ENCODE measurements around the gene SVOPL.
"Not testable (repeated sequence)": the region's sequence is repeated elsewhere in the genome, so short reads cannot be mapped to it uniquely, and the experiment has no call there.

The SVOPL gene

GRCh38 chr7:138690495-138690894 is 10.7 kb downstream of the SVOPL start:
- Histone ChIP-seq H3K4me2 (ENCODE audit: low read length) (no peak overlapping the region), H2BK5ac (ENCODE audit: low read depth, low read length, poor library complexity) (no peak overlapping the region), H3K79me1 (ENCODE audit: low read length) (no peaks in the 10 kb centered on the region), H4K8ac (ENCODE audit: low read depth, low read length) (no peak overlapping the region), H3K4ac (ENCODE audit: low read depth, low read length) (no peak overlapping the region), H2BK120ac (ENCODE audit: insufficient read depth, low read length, poor library complexity) (no peak overlapping the region), H2BK12ac (ENCODE audit: low read length) (no peak overlapping the region), H3K27ac (ENCODE audit: low read depth, low read length) (no peak overlapping the region), H2AK5ac (ENCODE audit: low read length) (no peak overlapping the region), H4K12ac (ENCODE audit: low read depth, low read length) (no peak overlapping the region), H3K14ac (ENCODE audit: low read length) (no peak overlapping the region), H3K4me1 (ENCODE audit: control insufficient read depth in 1 of 2, insufficient read depth in 2 of 2, low read length in 2 of 2) (no peaks in the 10 kb centered on the region), H3K23ac (ENCODE audit: low read length) (no peak overlapping the region), H3K18ac (ENCODE audit: low read length) (no peak overlapping the region), H4K91ac (ENCODE audit: low read depth, low read length) (no peak overlapping the region), H3K4me3 (ENCODE audit: low read depth, low read length) (no peak overlapping the region), H3K27me3 (ENCODE audit: insufficient read depth, low read length) (no peaks in the 10 kb centered on the region), H3K36me3 (ENCODE audit: control insufficient read depth in 1 of 2, insufficient read depth in 2 of 2, low read length in 2 of 2) (no peaks in the 10 kb centered on the region), H3K9ac (ENCODE audit: low read length) (no peak overlapping the region), H3K79me2 (ENCODE audit: control insufficient read depth, insufficient read depth, low read length, poor library complexity) (no peaks in the 10 kb centered on the region), H3K9me3 (ENCODE audit: insufficient read depth, low read depth, low read length) (no peaks in the 10 kb centered on the region), H2AFZ (ENCODE audit: insufficient read depth, low read length, poor library complexity) (no peak overlapping the region)
- no CpG with 5 or more reads among the region's 2 CpGs for WGBS (ENCODE audit: extremely low coverage, insufficient coverage, insufficient read length)
- peak in 1 of 2 donors; percentile 43 for DNase-seq

- H4K8ac ChIP-seq (ENCODE audit: low read depth, low read length), result not testable (repeated sequence)
Measured at GRCh38 chr7:138688037-138688436, 13.1 kb downstream of the SVOPL start.

GRCh38 chr7:138684340-138684739 is 16.8 kb downstream of the SVOPL start:
- no peak overlapping the region for H4K8ac ChIP-seq (ENCODE audit: low read depth, low read length)
- no peak for DNase-seq
- no peaks in the 10 kb centered on the region for H3K27me3 ChIP-seq (ENCODE audit: insufficient read depth, low read length)
- H3K79me2 ChIP-seq (ENCODE audit: control insufficient read depth, insufficient read depth, low read length, poor library complexity), result no peaks in the 10 kb centered on the region
- H3K4me3 ChIP-seq (ENCODE audit: low read depth, low read length), result no peak overlapping the region
- H3K4ac ChIP-seq (ENCODE audit: low read depth, low read length), result no peak overlapping the region
- no peak overlapping the region for H3K9ac ChIP-seq (ENCODE audit: low read length)
- H3K9me3 ChIP-seq (ENCODE audit: insufficient read depth, low read depth, low read length), result no peaks in the 10 kb centered on the region
- no peak overlapping the region for H2AFZ ChIP-seq (ENCODE audit: insufficient read depth, low read length, poor library complexity)
- no peak overlapping the region for H3K14ac ChIP-seq (ENCODE audit: low read length)
- no peak overlapping the region for H2AK5ac ChIP-seq (ENCODE audit: low read length)
- H4K91ac ChIP-seq (ENCODE audit: low read depth, low read length), result no peak overlapping the region
- no peaks in the 10 kb centered on the region for H3K4me1 ChIP-seq (ENCODE audit: control insufficient read depth in 1 of 2, insufficient read depth in 2 of 2, low read length in 2 of 2)
- no peaks in the 10 kb centered on the region for H3K36me3 ChIP-seq (ENCODE audit: control insufficient read depth in 1 of 2, insufficient read depth in 2 of 2, low read length in 2 of 2)
- H2BK5ac ChIP-seq (ENCODE audit: low read depth, low read length, poor library complexity), result no peak overlapping the region
- H3K23ac ChIP-seq (ENCODE audit: low read length), result no peak overlapping the region
- no peak overlapping the region for H2BK120ac ChIP-seq (ENCODE audit: insufficient read depth, low read length, poor library complexity)
- no CpG with 5 or more reads among the region's 3 CpGs for WGBS (ENCODE audit: extremely low coverage, insufficient coverage, insufficient read length)
- H3K27ac ChIP-seq (ENCODE audit: low read depth, low read length), result no peak overlapping the region
- no peak overlapping the region for H3K18ac ChIP-seq (ENCODE audit: low read length)
- H3K79me1 ChIP-seq (ENCODE audit: low read length), result no peaks in the 10 kb centered on the region
- no peak overlapping the region for H4K12ac ChIP-seq (ENCODE audit: low read depth, low read length)
- H3K4me2 ChIP-seq (ENCODE audit: low read length), result no peak overlapping the region
- H2BK12ac ChIP-seq (ENCODE audit: low read length), result no peak overlapping the region

More at GRCh38 chr7:138688037-138688436, 13.1 kb downstream of the SVOPL start:
- not testable (repeated sequence) for H3K9ac ChIP-seq (ENCODE audit: low read length); H3K18ac ChIP-seq (ENCODE audit: low read length); H3K27me3 ChIP-seq (ENCODE audit: insufficient read depth, low read length); H2AFZ ChIP-seq (ENCODE audit: insufficient read depth, low read length, poor library complexity); H2BK120ac ChIP-seq (ENCODE audit: insufficient read depth, low read length, poor library complexity); H3K79me1 ChIP-seq (ENCODE audit: low read length); H3K4me1 ChIP-seq (ENCODE audit: control insufficient read depth in 1 of 2, insufficient read depth in 2 of 2, low read length in 2 of 2); H3K4ac ChIP-seq (ENCODE audit: low read depth, low read length); H3K14ac ChIP-seq (ENCODE audit: low read length); H2AK5ac ChIP-seq (ENCODE audit: low read length); H3K27ac ChIP-seq (ENCODE audit: low read depth, low read length); H4K91ac ChIP-seq (ENCODE audit: low read depth, low read length); H3K79me2 ChIP-seq (ENCODE audit: control insufficient read depth, insufficient read depth, low read length, poor library complexity); DNase-seq; H2BK12ac ChIP-seq (ENCODE audit: low read length); H3K4me2 ChIP-seq (ENCODE audit: low read length); H3K36me3 ChIP-seq (ENCODE audit: control insufficient read depth in 1 of 2, insufficient read depth in 2 of 2, low read length in 2 of 2); H2BK5ac ChIP-seq (ENCODE audit: low read depth, low read length, poor library complexity); H4K12ac ChIP-seq (ENCODE audit: low read depth, low read length); H3K4me3 ChIP-seq (ENCODE audit: low read depth, low read length); H3K9me3 ChIP-seq (ENCODE audit: insufficient read depth, low read depth, low read length); H3K23ac ChIP-seq (ENCODE audit: low read length)
- WGBS (ENCODE audit: extremely low coverage, insufficient coverage, insufficient read length), result no CpG with 5 or more reads among the region's 6 CpGs

- Histone ChIP-seq H3K23ac (ENCODE audit: low read length) (no peak overlapping the region), H3K4ac (ENCODE audit: low read depth, low read length) (no peak overlapping the region), H2AK5ac (ENCODE audit: low read length) (no peak overlapping the region), H3K79me1 (ENCODE audit: low read length) (no peaks in the 10 kb centered on the region), H3K18ac (ENCODE audit: low read length) (no peak overlapping the region), H4K8ac (ENCODE audit: low read depth, low read length) (no peak overlapping the region), H3K4me3 (ENCODE audit: low read depth, low read length) (no peak overlapping the region), H3K9ac (ENCODE audit: low read length) (no peak overlapping the region), H2BK120ac (ENCODE audit: insufficient read depth, low read length, poor library complexity) (no peak overlapping the region), H3K4me2 (ENCODE audit: low read length) (no peak overlapping the region), H3K79me2 (ENCODE audit: control insufficient read depth, insufficient read depth, low read length, poor library complexity) (no peaks in the 10 kb centered on the region), H4K12ac (ENCODE audit: low read depth, low read length) (no peak overlapping the region), H4K91ac (ENCODE audit: low read depth, low read length) (no peak overlapping the region), H3K14ac (ENCODE audit: low read length) (no peak overlapping the region), H2BK5ac (ENCODE audit: low read depth, low read length, poor library complexity) (no peak overlapping the region), H3K9me3 (ENCODE audit: insufficient read depth, low read depth, low read length) (no peaks in the 10 kb centered on the region), H2BK12ac (ENCODE audit: low read length) (no peak overlapping the region), H3K4me1 (ENCODE audit: control insufficient read depth in 1 of 2, insufficient read depth in 2 of 2, low read length in 2 of 2) (no peaks in the 10 kb centered on the region), H3K36me3 (ENCODE audit: control insufficient read depth in 1 of 2, insufficient read depth in 2 of 2, low read length in 2 of 2) (no peaks in the 10 kb centered on the region), H2AFZ (ENCODE audit: insufficient read depth, low read length, poor library complexity) (no peak overlapping the region), H3K27ac (ENCODE audit: low read depth, low read length) (no peak overlapping the region), H3K27me3 (ENCODE audit: insufficient read depth, low read length) (no peaks in the 10 kb centered on the region)
- no CpG with 5 or more reads among the region's 5 CpGs for WGBS (ENCODE audit: extremely low coverage, insufficient coverage, insufficient read length)
- DNase-seq, result no peak
Measured at GRCh38 chr7:138679793-138680192, 21.4 kb downstream of the SVOPL start.

All from trophoblast cell (in vitro differentiated cells and primary cell).